Breast epithelium (tissue), 3 donors: Measurements from ENCODE around the gene ERGIC1.

ENCODE experiments used
- POLR2A ChIP-seq: fragments of 450-650 bp; IDR thresholded peaks from one replicate; pipeline ENCODE4 v1.6.1; 2016; ENCODE audit warnings: antibody characterized with exemption, mild to moderate bottlenecking, moderate library complexity
- POLR2AphosphoS5 ChIP-seq, 3 donors: sonication (generic); formaldehyde crosslinking; IDR thresholded peaks; one replicate each; pipeline ENCODE4 v1.6.1; 2017; ENCODE audit warnings: antibody characterized with exemption in 3 of 3
- TF ChIP-seq, protein P1 (sequence below), 3 donors: fragments of 450-650 bp; IDR thresholded peaks; one replicate each; pipeline ENCODE4 v1.5.1; 2016 to 2017; ENCODE audit warnings: antibody characterized with exemption in 3 of 3, mild to moderate bottlenecking in 3 of 3, moderate library complexity in 3 of 3

DNA sequence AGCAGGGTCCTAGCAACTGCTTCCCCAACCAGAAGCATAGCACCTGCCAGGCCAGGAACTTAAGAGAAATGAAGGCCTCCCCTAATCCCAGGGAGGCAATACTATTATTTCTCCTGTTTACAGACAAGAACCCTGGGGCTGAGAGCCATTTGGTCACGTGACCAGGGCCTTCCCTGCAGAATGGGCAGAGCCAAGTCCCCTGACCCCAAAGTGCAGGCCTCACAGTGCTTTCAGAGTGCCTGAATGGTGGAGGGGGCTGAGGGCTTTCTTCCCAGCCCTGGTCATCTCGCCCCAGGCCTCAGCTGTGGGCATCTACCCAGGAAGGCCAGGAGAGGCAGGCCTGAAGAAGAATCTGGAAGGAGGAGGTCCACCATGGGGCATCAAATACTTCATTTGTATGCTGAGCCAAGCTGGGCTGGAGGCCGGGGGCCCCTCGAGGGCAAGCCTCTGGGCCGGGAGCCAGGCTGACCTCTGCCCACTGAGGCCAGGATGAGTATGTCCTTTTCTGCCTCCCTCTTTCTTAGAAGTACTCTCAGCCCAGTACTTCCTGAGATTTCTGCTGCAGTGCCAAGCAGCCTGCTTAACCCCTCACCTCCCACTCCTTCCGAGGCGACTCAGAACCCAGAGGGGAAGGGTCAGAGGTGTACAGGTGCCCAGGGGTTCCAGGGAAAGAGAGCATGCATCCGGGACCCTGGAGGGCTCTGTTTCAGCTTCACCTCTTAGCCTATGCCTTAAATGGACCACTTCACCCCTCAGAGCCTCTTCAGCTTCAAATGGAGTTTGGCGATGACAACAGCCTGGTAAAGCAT is 44.2 kb upstream of the ERGIC1 start:
- TF ChIP-seq POLR2A (no peak), POLR2AphosphoS5 (IDR thresholded peaks at IDR 0.05) (no peak)
- TF ChIP-seq, protein P1, sequence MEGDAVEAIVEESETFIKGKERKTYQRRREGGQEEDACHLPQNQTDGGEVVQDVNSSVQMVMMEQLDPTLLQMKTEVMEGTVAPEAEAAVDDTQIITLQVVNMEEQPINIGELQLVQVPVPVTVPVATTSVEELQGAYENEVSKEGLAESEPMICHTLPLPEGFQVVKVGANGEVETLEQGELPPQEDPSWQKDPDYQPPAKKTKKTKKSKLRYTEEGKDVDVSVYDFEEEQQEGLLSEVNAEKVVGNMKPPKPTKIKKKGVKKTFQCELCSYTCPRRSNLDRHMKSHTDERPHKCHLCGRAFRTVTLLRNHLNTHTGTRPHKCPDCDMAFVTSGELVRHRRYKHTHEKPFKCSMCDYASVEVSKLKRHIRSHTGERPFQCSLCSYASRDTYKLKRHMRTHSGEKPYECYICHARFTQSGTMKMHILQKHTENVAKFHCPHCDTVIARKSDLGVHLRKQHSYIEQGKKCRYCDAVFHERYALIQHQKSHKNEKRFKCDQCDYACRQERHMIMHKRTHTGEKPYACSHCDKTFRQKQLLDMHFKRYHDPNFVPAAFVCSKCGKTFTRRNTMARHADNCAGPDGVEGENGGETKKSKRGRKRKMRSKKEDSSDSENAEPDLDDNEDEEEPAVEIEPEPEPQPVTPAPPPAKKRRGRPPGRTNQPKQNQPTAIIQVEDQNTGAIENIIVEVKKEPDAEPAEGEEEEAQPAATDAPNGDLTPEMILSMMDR (IDR thresholded peaks at IDR 0.05): no peak
